Left lung (tissue), 10 donors: ENCODE results near the gene FOXO1. TPM values are rescaled to one million over a fixed set of nuclear protein-coding genes. Genes with fewer than 3 reads are reported as not detected.
"Not testable (repeated sequence)": the region's sequence is repeated elsewhere in the genome, so short reads cannot be mapped to it uniquely, and the experiment has no call there.

Experiments
- ATAC-seq: fragments of 200-7000 bp; cut with Tn5 transposase; one replicate; pipeline ENCODE4 v1.9.1; 2020; ENCODE audit warnings: moderate library complexity
- DNase-seq, 4 donors: peaks; one replicate each; pipeline ENCODE4 v3.0.0-alpha.2; 2013 to 2020
- H3K27ac ChIP-seq, 2 donors: fragments of 200-600 bp; sonication (generic) in 1 of 2; one replicate each; pipeline versions ENCODE4 v1.5.0 to v1.8.0; 2020 to 2021
- H3K27me3 ChIP-seq, 2 donors: fragments of 200-600 bp; sonication (generic) in 1 of 2; one replicate each; pipeline versions ENCODE4 v1.5.0 to v1.8.0; 2020 to 2021
- H3K36me3 ChIP-seq, 2 donors: fragments of 200-600 bp; sonication (generic) in 1 of 2; one replicate each; pipeline versions ENCODE4 v1.5.0 to v1.8.0; 2020 to 2021
- H3K4me1 ChIP-seq, 2 donors: fragments of 200-600 bp; one replicate each; pipeline ENCODE4 v1.8.0; 2021
- H3K4me3 ChIP-seq, 2 donors: fragments of 200-600 bp; sonication (generic) in 1 of 2; one replicate each; pipeline versions ENCODE4 v1.5.0 to v1.8.0; 2020 to 2021; ENCODE audit warnings: mild to moderate bottlenecking in 1 of 2
- H3K9me3 ChIP-seq, 2 donors: fragments of 200-600 bp; sonication (generic) in 1 of 2; one replicate each; pipeline versions ENCODE4 v1.5.0 to v1.8.0; 2020 to 2021
- CTCF ChIP-seq, 2 donors: fragments of 200-600 bp; sonication (generic) in 1 of 2; IDR thresholded peaks; one replicate each; pipeline versions ENCODE4 v1.5.0 to v1.8.0; 2021; ENCODE audit warnings: antibody characterized with exemption in 2 of 2
- intact Hi-C, 2 donors: fragments of 100-400 bp; cut with DNase I; formaldehyde crosslinking; loops; one replicate each; pipeline versions ENCODE4 v1.11.2 to v1.14.2; 2022
- polyA plus RNA-seq, 6 donors: library from polyadenylated mRNA; unstranded; fragments of 120-200 nt; gene quantifications; one replicate each; pipeline ENCODE4 v1.2.1, GENCODE V29; 2013; ENCODE audit not compliant: insufficient read length in 6 of 6
- total RNA-seq, 2 donors: library from RNA; stranded (reverse); fragmentation: NEBNext Ultra II Directional; extraction: Animal tissue kit (Norgen Biotek cat#: 25700); gene quantifications; one replicate each; pipeline ENCODE4 v1.2.1, GENCODE V29; 2021
- donor health status: DM: no; HTN: yes; CAD: no.
- donor health status: DM: no; HTN: no; CAD: no.

The FOXO1 gene
- total and polyA plus RNA-seq, 8 donors: 12.1 to 24.0 (median 13.8) TPM

GRCh38 chr13:40666933-40667621, 636 bp upstream of the FOXO1 start:
- intact Hi-C loops: no loop called here
- Histone ChIP-seq H3K36me3 (no peaks in the 10 kb centered on the region), H3K4me1 (peaks cover 12 to 37% of the 10 kb centered on the region in 2 donors), H3K4me3 (peak overlapping the region; percentile 73 to 93), H3K27ac (peak overlapping the region; percentile 97 to 98), H3K27me3 (no peaks in the 10 kb centered on the region), H3K9me3 (no peaks in the 10 kb centered on the region)
- peak in 2 of 4 donors; percentile 56 to 93 for DNase-seq
- peak; percentile 42 for ATAC-seq
- no peak for TF ChIP-seq CTCF (IDR thresholded peaks at IDR 0.05)

DNA sequence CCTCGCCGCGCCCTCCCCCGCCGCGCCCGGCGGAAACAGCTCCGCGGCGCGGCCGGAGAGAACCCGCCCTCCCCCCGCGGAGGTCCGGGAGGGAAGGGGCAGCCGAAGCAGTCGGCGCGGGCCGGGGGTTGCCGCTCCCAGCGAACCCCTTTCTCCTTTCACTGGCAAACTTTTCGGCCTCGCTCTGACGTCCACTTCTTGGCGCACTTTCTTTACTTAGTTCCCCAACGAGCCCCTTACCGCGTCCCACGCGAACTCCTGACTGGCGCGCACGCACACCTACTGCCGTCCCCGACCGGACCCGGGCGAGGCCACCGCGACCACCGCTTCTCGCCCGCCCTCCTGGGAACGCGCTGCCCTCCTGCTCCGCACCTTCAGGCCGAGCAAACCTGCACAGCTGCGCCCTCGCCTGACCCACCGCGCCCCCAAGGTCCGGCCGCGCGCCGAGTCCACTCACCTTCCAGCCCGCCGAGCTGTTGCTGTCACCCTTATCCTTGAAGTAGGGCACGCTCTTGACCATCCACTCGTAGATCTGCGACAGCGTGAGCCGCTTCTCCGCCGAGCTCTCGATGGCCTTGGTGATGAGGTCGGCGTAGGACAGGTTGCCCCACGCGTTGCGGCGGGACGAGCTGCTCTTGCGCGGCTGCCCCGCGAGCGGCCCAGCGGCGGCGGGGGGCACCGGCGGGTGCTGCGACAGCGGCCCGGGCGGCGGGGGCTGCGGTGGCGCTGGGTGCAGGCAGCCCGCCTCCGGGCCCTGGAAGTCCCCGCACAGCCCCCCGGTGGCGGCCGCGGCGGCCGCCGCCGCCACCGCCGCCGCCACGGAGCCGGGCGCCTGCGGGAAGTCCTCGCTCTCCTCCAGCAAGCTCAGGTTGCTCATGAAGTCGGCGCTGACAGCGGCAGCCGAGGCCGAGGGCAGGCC, 1.1 kb downstream of the FOXO1 start:
- Histone ChIP-seq H3K36me3 (no peaks in the 10 kb centered on the region), H3K27me3 (no peaks in the 10 kb centered on the region), H3K9me3 (no peaks in the 10 kb centered on the region), H3K27ac (peak overlapping the region; percentile 97 to 98), H3K4me3 (peak overlapping the region; percentile 72 to 93), H3K4me1 (peaks cover 16 to 48% of the 10 kb centered on the region in 2 donors)
- no peak for TF ChIP-seq CTCF (IDR thresholded peaks at IDR 0.05)
- intact Hi-C loops: no loop called here
- ATAC-seq (peak; percentile 21), DNase-seq (peak; percentile 32 to 87 (median 52))

GRCh38 chr13:40664350-40665125, 1.9 kb downstream of the FOXO1 start:
- Histone ChIP-seq H3K27ac (peak overlapping the region; percentile 92 to 97), H3K36me3 (no peaks in the 10 kb centered on the region), H3K4me1 (peaks cover 20 to 54% of the 10 kb centered on the region in 2 donors), H3K4me3 (peak overlapping the region; percentile 72 to 93), H3K9me3 (no peaks in the 10 kb centered on the region), H3K27me3 (no peaks in the 10 kb centered on the region)
- no peak for TF ChIP-seq CTCF (IDR thresholded peaks at IDR 0.05)
- intact Hi-C loops: no loop called here
- ATAC-seq (peak; percentile 70), DNase-seq (peak in 3 of 4 donors; percentile 32 to 95 (median 83))

DNA sequence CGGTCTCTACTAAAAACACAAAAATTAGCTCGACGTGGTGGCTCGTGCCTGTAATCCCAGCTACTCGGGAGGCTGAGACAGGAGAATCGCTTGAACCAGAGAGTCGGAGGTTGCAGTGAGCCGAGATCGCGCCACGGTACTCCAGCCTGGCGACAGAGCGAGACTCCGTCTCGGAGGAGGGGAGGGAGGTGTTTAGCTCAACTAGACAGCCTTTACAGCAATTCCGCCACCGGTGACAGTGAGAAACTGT, 2.4 kb downstream of the FOXO1 start:
- H3K27me3 ChIP-seq, H3K9me3 ChIP-seq, H3K36me3 ChIP-seq, intact Hi-C loops: not testable (repeated sequence)
- DNase-seq: peak in 2 of 4 donors; percentile 28 to 75
- peak overlapping the region; percentile 92 to 97 for H3K27ac ChIP-seq
- H3K4me1 ChIP-seq: peaks cover 20 to 54% of the 10 kb centered on the region in 2 donors
- ATAC-seq: peak; percentile 29
- H3K4me3 ChIP-seq: peak overlapping the region; percentile 72 to 93

DNA sequence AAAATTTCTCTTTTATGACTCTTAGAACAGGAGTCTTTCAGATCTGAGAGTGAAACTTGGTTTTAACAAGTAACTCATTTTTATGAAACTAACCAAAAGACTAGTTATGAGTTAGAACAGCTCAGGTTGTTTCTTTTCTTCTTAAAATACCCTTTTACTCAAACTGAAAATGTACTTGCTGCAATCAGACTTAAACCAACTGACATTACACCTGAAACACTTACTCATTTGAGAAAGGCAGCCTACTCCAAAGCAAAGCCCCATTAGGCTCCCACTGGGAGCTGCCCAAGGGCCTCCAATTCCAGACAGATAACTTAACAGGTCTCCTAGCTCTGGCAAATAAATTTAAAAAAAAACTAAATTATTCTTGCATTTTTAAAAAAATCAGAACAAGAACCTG, 3.6 kb downstream of the FOXO1 start:
- no peak for TF ChIP-seq CTCF (IDR thresholded peaks at IDR 0.05)
- Histone ChIP-seq H3K4me3 (peak overlapping the region in 1 of 2 donors; percentile 93), H3K36me3 (no peaks in the 10 kb centered on the region), H3K27me3 (no peaks in the 10 kb centered on the region), H3K4me1 (peaks cover 25 to 58% of the 10 kb centered on the region in 2 donors), H3K27ac (peak overlapping the region; percentile 92 to 97), H3K9me3 (no peaks in the 10 kb centered on the region)
- DNase-seq (no peak), ATAC-seq (no peak)
- intact Hi-C loops: no loop called here
